Fibroblast of gingiva (primary cell): ENCODE results near the gene RAD18.

ENCODE experiments used
- DNase-seq: peaks from one replicate; pipeline ENCODE4 v3.0.0-alpha.2; 2011; ENCODE audit warnings: low read depth

Gene RAD18, protein sequence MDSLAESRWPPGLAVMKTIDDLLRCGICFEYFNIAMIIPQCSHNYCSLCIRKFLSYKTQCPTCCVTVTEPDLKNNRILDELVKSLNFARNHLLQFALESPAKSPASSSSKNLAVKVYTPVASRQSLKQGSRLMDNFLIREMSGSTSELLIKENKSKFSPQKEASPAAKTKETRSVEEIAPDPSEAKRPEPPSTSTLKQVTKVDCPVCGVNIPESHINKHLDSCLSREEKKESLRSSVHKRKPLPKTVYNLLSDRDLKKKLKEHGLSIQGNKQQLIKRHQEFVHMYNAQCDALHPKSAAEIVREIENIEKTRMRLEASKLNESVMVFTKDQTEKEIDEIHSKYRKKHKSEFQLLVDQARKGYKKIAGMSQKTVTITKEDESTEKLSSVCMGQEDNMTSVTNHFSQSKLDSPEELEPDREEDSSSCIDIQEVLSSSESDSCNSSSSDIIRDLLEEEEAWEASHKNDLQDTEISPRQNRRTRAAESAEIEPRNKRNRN

DNA sequence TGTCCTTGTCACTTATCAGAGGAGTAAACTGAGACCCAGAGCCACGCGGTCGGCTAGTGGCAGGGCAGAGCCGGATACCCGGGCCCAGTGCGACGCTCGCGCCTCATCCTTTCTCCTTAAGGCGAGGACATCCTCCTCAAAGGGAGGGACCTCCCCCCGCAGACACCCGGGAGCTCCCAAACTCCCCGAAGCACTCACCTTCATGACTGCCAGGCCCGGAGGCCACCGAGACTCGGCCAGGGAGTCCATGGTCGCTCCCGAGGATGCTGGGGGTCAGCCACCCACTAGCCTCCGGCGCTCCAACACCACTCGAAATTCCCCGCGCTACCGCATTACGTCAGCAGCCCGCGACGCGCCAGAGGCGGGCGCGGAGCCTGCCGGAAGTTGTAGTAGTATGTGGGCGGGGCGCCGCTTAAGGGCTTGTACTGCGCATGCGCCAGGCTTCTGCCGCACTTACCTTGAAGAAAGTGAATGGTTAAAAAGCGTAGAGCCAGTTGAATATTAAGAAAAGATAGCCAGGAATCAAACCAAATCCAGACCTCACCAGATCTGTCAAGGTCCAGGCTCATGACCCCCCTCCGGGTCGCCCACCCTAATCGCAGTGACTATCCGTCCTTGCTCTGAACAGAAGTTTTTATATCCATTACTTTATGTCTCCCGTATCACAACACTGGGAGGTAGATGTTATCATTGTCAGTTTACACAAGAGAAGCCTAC, at the start of gene RAD18:
TSS of gene RAD18 (minus strand) at position 336 of the 717 bp plus-strand sequence. CDS start at position 249, 87 bp downstream.
- peak; percentile 82 for DNase-seq

DNA sequence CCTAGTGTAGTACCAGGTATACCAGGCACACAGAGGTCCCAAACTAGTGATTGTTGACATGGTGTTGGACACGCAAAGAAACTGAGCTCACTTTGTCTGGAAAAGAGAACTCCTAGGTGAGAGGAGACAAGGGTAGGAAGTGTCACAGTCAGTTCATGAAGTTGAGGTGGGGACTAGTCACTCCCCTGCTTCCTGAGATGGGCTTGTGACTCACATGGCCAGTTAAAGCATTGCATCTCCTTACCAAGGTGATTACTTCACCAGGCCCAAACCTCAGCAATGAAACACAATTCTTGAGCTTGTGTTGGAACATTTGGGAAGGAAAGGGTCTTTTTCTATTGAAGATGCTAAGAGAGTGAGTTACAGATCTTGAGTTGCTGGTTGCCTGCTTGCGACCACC, 49.2 kb upstream of the RAD18 start:
- DNase-seq, result no peak

DNA sequence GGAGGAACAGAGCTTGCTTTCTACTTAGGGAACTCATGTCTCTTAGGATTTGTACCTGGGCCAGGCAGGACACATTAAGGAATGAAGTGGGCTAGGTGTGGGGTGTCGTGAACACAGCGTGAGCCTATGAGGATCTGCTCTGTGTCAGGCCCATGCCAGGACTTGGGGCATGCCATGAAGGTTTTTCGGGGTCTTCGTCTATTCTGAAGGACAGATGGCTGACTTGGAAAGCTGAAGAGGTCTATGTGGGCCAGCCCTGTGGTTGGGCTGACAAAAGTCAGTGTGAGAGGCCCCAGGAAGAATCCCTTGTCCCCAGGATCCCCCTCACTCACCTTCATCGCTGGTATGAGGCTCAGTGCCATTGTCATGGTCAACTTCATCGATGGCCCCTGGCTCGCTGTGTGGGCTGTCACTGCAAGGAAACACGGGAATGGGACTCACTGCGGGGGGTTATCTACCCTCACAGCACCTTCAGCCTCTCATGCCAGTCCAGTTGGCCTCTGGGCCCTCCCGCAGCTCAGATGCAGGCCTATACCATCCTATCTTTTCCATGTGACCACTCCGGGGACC, 46.8 kb upstream of the RAD18 start:
- DNase-seq, result no peak

DNA sequence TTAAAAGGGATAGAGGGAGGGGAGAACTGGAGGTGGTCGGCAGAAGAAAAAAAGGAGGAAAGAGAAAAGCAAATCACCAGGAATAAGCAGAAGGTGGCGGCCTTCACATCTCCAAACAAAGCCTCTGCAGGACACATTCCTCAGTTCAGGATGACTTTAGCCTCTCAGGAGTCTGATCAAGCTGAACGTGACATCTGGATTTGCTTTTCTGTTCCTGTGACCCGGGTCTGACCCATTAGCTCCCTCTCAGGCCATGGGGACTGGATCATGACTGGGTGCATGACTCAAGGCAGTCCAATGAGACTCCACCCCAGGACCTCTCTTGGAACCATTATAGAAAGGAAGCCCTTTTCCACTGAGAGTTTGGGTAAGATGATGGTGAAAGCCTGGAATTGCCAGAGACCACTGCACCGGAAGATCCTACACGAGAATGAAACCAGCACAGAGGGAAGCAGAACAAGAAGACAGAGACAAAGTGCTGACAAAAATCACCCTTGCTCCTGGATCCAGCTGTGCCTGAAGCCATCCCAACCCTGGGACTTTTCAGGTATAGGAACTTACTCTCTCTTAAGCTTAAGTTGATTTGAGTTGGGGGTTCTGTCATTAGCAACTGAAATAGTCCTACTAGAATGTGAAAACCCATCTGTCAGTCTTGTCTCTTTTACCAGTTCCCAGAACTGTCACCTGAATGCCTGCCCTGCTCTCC, 45.4 kb upstream of the RAD18 start:
- peak; percentile 63 for DNase-seq

DNA sequence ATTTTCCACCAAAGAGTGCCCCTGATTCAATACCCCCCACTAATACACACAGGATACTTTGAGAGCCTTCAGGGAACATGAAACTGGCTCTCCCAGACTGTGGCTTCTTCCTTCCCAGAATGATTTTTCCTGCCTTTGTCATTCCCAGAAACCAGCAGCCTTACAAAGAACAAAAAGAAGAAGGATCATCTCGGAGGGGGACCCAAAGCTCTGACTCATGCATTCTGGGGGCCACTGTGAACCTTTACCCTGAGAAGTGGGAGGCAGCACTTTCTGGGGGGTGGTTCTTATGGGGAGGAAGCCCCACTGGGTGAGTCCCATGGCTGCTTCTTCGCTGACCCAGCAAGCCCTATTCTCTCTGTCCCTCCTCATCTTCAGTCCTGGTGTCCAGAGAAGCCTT, 44.7 kb upstream of the RAD18 start:
- DNase-seq, result no peak

DNA sequence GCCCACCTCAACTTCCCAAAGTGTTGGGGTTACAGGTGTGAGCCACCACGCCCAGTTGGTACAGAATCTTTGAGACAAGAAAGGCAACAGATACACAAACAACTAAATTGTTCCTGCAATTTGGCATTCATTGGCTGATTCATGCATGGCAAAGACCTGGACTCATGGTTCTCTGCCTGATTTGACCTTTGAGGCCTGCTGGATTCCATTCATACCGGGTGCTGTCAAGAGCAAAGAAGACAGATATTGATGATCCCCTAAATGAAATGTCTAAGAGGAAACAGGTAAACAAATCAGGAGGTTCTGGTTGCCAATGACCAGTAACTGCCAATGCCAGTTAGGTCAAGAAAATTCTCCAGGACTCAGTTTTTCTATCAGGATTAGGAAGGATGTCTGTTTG, 43.9 kb upstream of the RAD18 start:
- no peak for DNase-seq

DNA sequence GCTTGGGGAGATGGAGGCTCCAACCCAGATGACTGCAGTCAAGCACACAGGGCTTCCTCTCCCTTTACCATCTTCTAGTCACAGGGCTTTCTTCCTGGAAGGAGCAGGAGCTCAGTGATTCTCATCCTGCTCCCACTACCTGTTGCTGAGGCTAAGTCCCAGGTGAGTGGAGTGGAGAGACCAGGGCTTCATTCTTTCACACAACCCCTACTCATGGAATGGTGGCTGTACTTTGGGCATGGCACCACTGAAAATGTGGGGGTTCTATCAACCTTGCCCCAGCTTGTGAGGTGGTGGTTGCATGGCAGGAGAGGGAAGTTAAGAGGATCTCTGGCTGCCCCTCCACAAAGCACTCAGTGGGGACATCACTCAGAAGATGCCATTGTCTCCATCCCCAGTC, 36.8 kb upstream of the RAD18 start:
- no peak for DNase-seq

DNA sequence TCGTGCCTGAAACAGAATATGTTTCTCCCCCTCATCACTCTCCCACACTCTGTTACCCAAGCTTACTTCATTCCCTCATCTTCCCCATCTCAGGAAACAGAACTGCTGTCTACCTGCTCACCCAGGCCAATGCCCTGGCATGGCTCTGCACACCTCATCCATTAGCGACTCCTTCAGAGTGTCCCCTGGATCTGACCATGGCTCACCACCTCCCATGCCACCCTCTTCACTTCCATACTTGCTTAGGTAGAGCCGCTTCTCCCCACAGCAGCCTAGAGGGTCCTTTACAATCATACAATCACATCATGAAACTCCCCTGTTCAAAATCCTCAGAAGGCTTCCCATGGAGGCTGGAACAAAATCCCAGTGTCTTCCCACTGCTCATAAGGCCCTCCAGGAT, 33.9 kb upstream of the RAD18 start:
- no peak for DNase-seq

DNA sequence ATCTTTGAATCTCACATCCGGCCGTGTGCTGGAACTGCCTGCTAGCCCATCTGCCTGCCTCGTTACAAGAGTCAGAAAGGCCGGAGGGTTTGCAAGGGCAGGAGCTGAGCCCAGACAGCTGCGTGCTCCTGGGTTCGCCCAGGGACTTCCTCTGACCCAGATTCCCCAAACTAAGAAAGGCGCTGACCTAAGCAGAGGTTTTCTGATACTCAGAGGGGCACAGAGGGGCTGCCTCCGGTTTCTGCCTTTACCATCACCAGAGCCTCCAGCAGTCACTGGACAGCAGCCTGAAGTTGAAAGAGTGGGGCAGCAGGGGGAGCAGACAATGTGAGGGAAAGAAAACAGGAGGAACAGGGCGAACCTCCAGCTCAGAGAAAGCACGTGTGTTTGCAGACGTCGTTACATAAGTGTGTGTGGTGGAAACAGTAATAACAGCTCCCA, 33.4 kb upstream of the RAD18 start:
- DNase-seq, result peak; percentile 40

DNA sequence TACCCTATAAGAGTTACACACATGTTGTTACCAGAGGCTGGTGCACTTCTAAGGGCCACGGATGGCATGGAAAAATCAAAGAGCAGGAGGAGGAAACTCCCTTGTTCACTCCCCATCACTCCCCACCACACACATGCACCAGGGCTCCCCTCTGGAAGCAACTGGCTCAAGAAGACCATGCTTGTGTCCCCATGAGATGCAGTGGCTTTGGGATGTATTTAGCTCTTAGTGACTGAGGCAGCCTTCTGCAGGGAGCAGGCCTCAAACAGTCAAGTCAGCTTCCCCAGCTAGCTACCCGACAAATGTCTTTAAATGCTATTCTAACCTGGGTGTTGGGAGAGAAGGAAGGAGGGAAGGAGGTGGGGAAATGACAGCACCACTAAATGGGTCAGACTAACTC, 32.9 kb upstream of the RAD18 start:
- DNase-seq, result no peak

DNA sequence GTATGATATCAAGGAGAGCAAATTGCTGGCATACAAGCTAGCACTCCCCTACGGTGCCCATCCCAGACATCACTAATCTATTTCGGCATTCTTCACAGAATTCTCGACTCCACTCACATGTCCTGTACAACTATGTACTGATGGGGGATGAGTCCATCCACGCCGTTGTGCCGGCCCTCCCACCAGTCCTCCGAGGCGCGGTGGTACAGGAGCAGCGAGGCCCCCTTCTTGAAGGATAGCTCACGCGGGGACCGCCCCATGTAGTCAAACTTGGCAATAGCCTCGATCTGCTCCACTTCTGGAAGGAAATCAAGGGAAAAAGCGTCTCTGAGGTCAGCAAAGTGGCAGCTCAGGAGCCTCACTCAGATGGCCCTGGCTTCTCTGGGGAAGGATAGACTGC, 31.0 kb upstream of the RAD18 start:
- no peak for DNase-seq

DNA sequence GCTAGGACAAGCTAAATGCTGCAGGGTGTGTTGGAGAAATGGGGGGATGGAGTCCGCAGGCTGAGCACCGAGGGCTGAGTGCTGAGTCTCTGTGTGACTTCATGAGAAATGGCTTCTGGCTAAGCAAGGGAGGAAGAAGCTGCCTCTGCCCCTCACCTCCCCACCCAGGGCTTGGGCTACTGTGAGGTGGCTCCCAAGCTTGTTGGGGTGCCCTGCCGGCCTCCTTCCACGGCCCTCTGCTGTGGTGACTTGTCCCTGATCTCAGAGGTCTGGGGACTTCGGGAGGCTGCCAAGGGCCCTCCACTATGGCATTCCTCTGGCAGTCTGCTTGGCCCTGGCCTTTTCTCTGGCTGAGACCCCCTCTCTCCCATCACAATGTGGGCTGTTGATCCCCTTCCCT, 30.1 kb upstream of the RAD18 start:
- no peak for DNase-seq

DNA sequence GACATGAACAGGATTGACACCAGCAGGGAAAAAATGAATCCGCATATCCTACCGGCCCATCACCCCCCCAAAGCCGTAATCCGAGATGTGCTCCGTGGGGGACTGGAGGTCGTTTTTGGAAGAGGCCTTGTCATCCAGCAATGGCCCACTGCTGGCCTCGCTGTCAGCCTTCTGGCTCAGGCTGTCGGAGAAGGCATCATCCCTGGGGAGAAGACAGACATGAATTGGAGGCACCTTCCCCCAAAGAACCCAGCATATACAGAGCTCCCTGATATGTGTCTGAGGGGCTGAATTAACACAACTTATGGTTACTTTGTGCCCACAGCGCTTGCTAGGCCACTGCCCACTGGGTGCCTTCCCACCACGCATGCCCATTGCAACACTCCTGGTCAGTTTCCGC, 29.6 kb upstream of the RAD18 start:
- DNase-seq, result no peak

DNA sequence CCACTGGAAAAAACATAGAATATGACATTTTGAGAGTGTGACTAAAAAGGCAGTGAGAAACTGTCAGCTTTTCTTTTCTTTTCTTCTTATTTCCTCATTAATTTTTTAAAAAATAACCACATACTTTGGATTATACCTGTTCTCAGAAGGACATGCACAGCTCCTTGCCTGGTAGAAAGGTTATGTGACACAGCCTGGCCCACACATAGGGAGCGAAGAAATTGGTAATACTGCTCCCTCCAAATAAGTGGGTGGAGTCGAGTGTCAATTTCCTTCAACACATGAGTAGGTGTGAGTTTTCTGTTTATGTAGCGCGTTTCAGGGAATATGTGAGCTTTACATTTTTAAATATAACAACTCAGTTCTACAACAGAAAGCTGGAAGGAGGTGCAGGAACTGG, 28.9 kb upstream of the RAD18 start:
- no peak for DNase-seq

DNA sequence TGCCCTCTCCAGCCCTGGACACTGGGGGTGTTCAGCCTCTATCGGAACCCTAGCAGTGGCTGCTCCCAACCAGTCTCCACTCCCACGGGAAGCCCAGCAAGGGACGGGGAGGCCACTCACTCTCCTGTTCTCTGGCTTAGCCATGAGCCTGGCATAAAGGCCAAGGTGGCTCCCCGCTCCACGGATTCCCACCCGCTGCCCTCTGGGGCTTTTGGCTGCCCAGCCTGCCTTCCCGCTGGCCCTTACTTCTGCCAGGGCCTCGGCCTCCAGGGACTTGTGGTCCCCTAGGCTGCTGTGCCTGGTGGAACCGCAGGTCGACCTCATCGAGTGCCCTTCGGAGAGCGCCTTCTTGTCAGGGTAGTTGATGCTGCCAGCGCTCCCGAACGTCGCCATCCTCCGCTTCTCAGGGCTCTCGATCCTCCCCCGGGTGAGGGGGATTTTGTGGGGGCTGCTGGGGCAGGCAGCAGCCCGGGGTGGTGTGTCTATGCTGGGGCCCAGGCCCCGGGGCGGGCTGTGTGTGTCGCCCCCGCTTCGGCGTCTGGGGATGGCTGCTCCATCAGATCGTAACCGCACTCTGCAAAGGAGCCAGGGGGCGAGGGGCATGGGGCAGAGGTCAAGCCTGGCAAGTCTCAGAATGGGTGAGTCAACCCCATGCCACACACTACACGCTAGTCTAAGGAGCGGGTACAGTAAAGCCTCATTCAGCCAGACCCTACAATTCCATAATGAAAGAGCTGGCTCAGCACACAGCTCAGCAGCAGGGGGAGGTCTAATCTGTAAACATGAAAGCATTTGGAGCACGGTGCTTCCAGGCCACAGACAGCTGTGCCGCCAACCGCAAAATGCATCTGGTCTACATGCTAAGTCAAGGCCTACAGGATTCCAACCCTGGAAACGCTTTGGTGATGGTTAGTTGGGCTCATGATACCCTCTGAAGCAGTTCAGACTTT, 27.3 kb upstream of the RAD18 start:
- DNase-seq, result peak; percentile 44

DNA sequence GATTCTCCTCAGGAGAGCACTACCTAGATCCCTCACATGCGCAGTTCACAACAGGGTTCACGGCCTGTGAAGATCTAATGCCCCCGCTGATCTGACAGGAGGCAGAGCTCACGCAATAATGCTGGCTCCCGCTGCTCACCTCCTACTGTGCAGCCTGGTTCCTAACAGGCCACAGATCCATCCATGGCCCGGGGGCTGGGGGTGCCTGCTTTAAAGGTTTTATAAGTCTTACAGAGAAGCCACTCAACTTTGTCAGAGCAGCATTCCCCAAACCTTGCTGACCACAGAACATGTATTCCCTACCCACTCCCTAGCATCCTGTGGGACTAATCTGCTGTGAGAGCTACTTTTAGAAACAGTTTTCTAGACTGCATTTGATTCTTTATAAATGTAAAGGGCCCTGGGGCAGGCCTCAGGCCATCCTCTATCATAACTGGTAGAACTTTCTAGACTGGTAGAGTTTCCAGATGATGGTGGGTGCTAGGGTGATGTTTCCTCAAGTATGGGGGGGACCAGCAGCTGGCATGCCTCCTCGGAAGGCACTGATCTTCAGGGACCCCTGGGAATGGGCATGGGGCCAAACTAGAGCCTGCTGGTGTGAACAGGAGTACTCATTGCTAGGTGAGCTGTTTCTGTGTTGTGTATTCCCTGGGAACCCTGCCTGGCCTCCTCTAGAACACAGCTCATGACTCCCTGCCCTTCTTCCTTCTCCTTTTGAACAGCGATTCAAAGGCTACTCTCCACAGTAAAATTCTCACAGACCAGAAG, 25.7 kb upstream of the RAD18 start:
- no peak for DNase-seq

DNA sequence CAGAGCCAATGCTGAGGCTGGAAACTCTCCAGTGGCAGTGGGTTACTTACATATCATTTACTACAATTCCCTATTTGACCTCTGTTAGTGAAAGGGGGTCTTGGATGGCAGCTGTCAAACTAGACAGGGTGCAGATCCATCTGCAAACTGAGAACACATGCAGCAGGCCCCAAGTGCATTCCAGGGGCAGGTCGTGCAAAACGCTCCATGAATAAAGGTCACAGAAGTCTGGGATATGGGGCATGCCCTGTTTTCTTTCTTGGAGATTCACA, 25.0 kb upstream of the RAD18 start:
- DNase-seq, result no peak

DNA sequence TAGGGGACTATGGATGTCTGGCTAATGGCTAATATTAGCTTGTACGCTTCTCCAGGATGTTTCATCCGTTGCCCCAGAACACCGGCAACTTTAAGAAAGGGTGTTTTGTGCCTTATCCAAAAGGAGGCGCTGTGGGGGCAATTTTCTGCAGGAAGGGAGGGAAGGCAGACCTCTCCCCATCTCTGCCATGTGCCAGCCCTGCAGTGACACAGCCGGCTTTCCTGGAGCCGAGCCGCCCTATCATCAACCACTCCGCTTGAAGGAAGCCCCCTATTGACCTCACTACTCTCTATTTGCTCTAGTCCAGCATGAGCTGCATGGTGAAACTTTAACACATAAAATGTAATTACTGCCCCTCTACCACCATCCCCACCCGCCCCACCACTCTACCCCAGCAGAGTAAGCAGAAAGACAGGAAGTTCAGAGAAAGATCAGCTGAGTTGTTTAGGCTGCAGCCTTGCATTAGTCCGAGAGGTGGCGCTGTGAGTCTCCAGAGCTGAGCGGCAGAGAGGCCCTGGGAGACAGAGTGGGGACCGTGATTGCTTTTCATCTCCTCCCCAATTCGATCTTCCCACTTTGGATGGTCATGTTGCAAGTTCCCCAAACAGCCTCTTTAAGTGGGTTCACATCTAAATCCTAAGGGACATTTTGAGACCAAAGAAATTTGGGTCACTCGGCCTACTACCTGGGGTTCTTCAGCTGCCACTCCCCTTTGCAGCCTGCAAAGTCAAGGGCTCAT, 24.5 kb upstream of the RAD18 start:
- peak; percentile 34 for DNase-seq

DNA sequence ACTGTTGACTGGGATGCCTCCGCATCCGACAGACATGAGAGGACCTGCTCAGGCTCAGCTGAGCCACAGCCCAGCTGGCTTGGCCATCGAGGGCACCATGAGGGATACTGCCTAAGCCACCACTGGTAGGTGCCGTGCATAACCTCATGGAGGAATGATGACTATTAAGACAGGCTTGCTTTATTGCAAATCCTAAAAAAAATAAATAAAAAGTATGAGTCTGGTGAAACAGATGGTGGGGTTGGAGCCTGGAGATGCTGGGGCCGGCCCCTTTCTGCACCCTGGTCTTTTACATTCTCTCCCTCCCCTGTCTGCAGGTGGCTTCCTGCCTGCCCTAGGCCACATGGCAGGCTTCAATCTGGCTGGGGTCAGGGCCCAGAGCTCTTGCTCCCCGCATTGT, 24.0 kb upstream of the RAD18 start:
- no peak for DNase-seq

DNA sequence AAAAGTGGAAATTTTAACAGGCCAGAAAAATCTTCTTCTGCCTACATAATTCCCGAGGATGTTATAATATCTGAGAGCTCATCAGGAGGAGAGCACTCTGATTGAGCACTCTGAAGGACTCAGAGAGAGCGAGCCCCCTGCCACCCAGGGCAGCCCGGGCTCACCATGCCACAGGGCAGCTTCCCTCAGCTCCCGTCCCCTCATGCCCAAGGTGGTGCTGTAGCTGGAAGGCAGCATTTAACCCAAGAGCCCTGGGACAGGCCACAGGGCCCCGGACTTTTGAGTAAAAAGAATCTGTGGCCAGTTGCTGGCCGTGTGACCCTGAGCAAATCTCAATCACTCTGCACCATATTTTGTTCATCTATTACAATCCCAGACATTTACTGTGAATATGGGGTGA, 23.5 kb upstream of the RAD18 start:
- DNase-seq, result no peak
